Activated naive CD4-positive, alpha-beta T cell treated with anti-CD3 and anti-CD28 coated beads, Interleukin-2, amount 50 U/mL, for 72 hours (primary cell): ENCODE results near the gene SPTBN2. TPM values are rescaled to one million over a fixed set of nuclear protein-coding genes. Genes with fewer than 3 reads are reported as not detected.
"Not testable (repeated sequence)": the region's sequence is repeated elsewhere in the genome, so short reads cannot be mapped to it uniquely, and the experiment has no call there.

Experiments
- ATAC-seq, 2 donors: fragments of 150-1000 bp; cut with Tn5 transposase; 2 replicates each; pipeline ENCODE4 v1.10.0; 2021; ENCODE audit warnings: mild to moderate bottlenecking in 2 of 2, moderate library complexity in 2 of 2
- DNase-seq, 2 donors: peaks; one replicate each; pipeline ENCODE4 v3.0.0; 2021 to 2022; ENCODE audit warnings: low spot score in 2 of 2
- H3K27ac Mint-ChIP-seq, 2 donors: one replicate each; pipeline ENCODE4 v1.8.0; 2022; ENCODE audit warnings: mild to moderate bottlenecking in 2 of 2, mixed read lengths in 2 of 2
- H3K36me3 Mint-ChIP-seq, 2 donors: one replicate each; pipeline ENCODE4 v1.8.0; 2022; ENCODE audit warnings: mixed read lengths in 2 of 2
- H3K9me3 Mint-ChIP-seq, 2 donors: one replicate each; pipeline ENCODE4 v1.8.0; 2022; ENCODE audit warnings: mixed read lengths in 2 of 2
- total RNA-seq, 2 donors: library from RNA; stranded (reverse); gene quantifications; one replicate each; pipeline ENCODE4 v1.2.3, GENCODE V29; 2022

SPTBN2 gene
- total RNA-seq, 2 donors from 2014 or later, result 1.4 to 1.8 TPM

GRCh38 chr11:66641834-66642233 lies 87.2 kb downstream of the SPTBN2 start:
- H3K36me3 Mint-ChIP-seq, result peaks cover 65 to 83% of the 10 kb centered on the region in 2 donors
- DNase-seq (no peak), ATAC-seq (no peak)
- H3K27ac Mint-ChIP-seq, result peak overlapping the region in 1 of 2 donors; percentile 52
- H3K9me3 Mint-ChIP-seq, result no peaks in the 10 kb centered on the region

DNA sequence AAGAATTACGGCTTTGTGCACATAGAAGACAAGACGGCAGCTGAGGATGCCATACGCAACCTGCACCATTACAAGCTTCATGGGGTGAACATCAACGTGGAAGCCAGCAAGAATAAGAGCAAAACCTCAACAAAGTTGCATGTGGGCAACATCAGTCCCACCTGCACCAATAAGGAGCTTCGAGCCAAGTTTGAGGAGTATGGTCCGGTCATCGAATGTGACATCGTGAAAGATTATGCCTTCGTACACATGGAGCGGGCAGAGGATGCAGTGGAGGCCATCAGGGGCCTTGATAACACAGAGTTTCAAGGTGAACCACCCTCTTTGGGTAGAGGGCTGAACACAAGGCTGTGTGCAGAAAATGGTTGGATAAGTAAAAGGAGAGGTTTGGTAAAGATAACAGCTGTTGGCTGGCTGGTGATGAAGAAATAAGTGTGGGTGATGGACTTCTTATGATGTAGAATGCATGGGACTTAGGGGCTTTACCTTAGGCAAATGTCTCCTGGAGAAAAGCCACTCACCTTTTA lies 89.1 kb downstream of the SPTBN2 start:
- H3K9me3 Mint-ChIP-seq, ATAC-seq, DNase-seq: not testable (repeated sequence)
- Mint-ChIP-seq H3K36me3 (peaks cover 53 to 64% of the 10 kb centered on the region in 2 donors), H3K27ac (peak overlapping the region; percentile 96 to 100)

- H3K36me3 Mint-ChIP-seq, result peaks cover 47 to 64% of the 10 kb centered on the region in 2 donors
- peak in 1 of 2 donors; percentile 18 for DNase-seq
- H3K9me3 Mint-ChIP-seq, result no peaks in the 10 kb centered on the region
- ATAC-seq, result peak in 1 of 2 donors; percentile 2
- H3K27ac Mint-ChIP-seq, result peak overlapping the region; percentile 96 to 100
Measured at GRCh38 chr11:66639066-66639813, 89.8 kb downstream of the SPTBN2 start.

- no peaks in the 10 kb centered on the region for H3K9me3 Mint-ChIP-seq
- ATAC-seq (peak; percentile 94), DNase-seq (peak; percentile 94 to 97)
- H3K27ac Mint-ChIP-seq, result peak within 1 kb of the TSS; percentile 96 to 100
- H3K36me3 Mint-ChIP-seq, result peaks cover 39 to 58% of the 10 kb centered on the region in 2 donors
Measured at GRCh38 chr11:66638177-66639065, 90.6 kb downstream of the SPTBN2 start, which contains the start of gene RBM4. RBM4 (plus strand) TSS chr11:66638703; CDS start chr11:66639712, 1,009 bp downstream.

- ATAC-seq, result no peak
- DNase-seq, result no peak
- H3K36me3 Mint-ChIP-seq, result peaks cover 31 to 50% of the 10 kb centered on the region in 2 donors
- H3K27ac Mint-ChIP-seq, result peak overlapping the region; percentile 96 to 100
- no peaks in the 10 kb centered on the region for H3K9me3 Mint-ChIP-seq
Measured at GRCh38 chr11:66637557-66638176, 91.3 kb downstream of the SPTBN2 start.

GRCh38 chr11:66636411-66636810 lies 92.6 kb downstream of the SPTBN2 start:
- ATAC-seq, result no peak
- Mint-ChIP-seq H3K9me3 (no peaks in the 10 kb centered on the region), H3K27ac (no peak overlapping the region), H3K36me3 (peaks cover 29 to 48% of the 10 kb centered on the region in 2 donors)
- no peak for DNase-seq

Other genes starting within 250 kb of the SPTBN2 start
- 10 to 100 TPM; 60.4 to 96.4 TPM for gene DPP3, start 248.8 kb downstream of the SPTBN2 start, total RNA-seq
- gene BBS1, start 218.6 kb downstream of the SPTBN2 start, total RNA-seq, result 10 to 100 TPM in 1 of 2 donors, 1 to 10 TPM in 1; 9.1 to 17.5 TPM
- gene ZDHHC24, start 183.2 kb downstream of the SPTBN2 start, total RNA-seq, result 10 to 100 TPM; 14.0 to 15.4 TPM
- gene ACTN3, start 182.3 kb downstream of the SPTBN2 start, total RNA-seq, result under 1 TPM; 0.31 to 0.57 TPM
- 10 to 100 TPM in 1 of 2 donors, 1 to 10 TPM in 1; 2.5 to 10.6 TPM for gene CTSF, start 160.6 kb downstream of the SPTBN2 start, total RNA-seq
- gene CCDC87, start 136.2 kb downstream of the SPTBN2 start, total RNA-seq, result under 1 TPM; 0.19 to 0.50 TPM
- gene CCS, start 136.0 kb downstream of the SPTBN2 start, total RNA-seq, result 10 to 100 TPM; 23.2 to 33.0 TPM
- 100 to 1,000 TPM; 147 to 182 TPM for gene RBM14, start 112.6 kb downstream of the SPTBN2 start, total RNA-seq
- 100 to 1,000 TPM in 1 of 2 donors, 10 to 100 TPM in 1; 87.0 to 132 TPM for gene RBM4, start 90.5 kb downstream of the SPTBN2 start, total RNA-seq
- 10 to 100 TPM; 15.2 to 19.8 TPM for gene RBM4B, start 51.3 kb downstream of the SPTBN2 start, total RNA-seq
- 10 to 100 TPM; 22.2 to 38.0 TPM for gene RCE1, start 114.2 kb upstream of the SPTBN2 start, total RNA-seq
- 10 to 100 TPM; 23.9 TPM for gene LRFN4, start 127.8 kb upstream of the SPTBN2 start, total RNA-seq
- 10 to 100 TPM in 1 of 2 donors, 1 to 10 TPM in 1; 4.6 to 11.5 TPM for gene PC, start 229.2 kb upstream of the SPTBN2 start, total RNA-seq
- not detected for gene C11orf86, start 246.1 kb upstream of the SPTBN2 start, total RNA-seq